ENCODE results near the gene CSRNP3.

DNA sequence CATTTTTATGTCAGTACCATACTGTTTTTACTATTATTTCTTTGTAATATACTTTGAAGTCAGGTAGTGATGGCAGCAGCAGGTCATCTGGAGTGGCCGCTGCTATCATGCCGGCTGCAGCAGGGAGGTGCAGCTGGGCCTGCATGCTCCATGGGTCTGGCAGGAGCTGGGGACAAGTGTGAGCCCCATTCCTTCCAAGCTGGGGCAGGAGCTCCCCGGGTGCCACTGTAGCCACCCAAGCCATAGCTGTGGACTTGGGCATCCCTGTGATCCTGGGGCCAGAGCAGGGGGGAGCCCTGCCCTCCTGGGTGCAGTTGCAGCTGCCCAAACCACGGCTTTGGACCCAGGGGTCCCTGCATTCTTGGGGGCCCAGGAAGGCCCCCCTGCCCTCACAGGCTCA is 59.2 kb downstream of the CSRNP3 start:
- TF ChIP-seq, protein P1, sequence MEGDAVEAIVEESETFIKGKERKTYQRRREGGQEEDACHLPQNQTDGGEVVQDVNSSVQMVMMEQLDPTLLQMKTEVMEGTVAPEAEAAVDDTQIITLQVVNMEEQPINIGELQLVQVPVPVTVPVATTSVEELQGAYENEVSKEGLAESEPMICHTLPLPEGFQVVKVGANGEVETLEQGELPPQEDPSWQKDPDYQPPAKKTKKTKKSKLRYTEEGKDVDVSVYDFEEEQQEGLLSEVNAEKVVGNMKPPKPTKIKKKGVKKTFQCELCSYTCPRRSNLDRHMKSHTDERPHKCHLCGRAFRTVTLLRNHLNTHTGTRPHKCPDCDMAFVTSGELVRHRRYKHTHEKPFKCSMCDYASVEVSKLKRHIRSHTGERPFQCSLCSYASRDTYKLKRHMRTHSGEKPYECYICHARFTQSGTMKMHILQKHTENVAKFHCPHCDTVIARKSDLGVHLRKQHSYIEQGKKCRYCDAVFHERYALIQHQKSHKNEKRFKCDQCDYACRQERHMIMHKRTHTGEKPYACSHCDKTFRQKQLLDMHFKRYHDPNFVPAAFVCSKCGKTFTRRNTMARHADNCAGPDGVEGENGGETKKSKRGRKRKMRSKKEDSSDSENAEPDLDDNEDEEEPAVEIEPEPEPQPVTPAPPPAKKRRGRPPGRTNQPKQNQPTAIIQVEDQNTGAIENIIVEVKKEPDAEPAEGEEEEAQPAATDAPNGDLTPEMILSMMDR (IDR thresholded peaks at IDR 0.05) = no peak
- TF ChIP-seq POLR2AphosphoS5 (IDR thresholded peaks at IDR 0.05) = no peak

Data from stomach (tissue), 4 donors.